Measurements from ENCODE around the gene SAMD3.

GRCh38 chr6:130158056-130158455 is 64.7 kb downstream of the SAMD3 start:
- TF ChIP-seq, protein P1, sequence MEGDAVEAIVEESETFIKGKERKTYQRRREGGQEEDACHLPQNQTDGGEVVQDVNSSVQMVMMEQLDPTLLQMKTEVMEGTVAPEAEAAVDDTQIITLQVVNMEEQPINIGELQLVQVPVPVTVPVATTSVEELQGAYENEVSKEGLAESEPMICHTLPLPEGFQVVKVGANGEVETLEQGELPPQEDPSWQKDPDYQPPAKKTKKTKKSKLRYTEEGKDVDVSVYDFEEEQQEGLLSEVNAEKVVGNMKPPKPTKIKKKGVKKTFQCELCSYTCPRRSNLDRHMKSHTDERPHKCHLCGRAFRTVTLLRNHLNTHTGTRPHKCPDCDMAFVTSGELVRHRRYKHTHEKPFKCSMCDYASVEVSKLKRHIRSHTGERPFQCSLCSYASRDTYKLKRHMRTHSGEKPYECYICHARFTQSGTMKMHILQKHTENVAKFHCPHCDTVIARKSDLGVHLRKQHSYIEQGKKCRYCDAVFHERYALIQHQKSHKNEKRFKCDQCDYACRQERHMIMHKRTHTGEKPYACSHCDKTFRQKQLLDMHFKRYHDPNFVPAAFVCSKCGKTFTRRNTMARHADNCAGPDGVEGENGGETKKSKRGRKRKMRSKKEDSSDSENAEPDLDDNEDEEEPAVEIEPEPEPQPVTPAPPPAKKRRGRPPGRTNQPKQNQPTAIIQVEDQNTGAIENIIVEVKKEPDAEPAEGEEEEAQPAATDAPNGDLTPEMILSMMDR (IDR thresholded peaks at IDR 0.05; ENCODE audit: low read depth, low read length), result no peak
- TF ChIP-seq EZH2phosphoT487 (IDR thresholded peaks at IDR 0.05; ENCODE audit: low read depth), result no peak
